ENCODE results near the gene ZNF559.

DNA sequence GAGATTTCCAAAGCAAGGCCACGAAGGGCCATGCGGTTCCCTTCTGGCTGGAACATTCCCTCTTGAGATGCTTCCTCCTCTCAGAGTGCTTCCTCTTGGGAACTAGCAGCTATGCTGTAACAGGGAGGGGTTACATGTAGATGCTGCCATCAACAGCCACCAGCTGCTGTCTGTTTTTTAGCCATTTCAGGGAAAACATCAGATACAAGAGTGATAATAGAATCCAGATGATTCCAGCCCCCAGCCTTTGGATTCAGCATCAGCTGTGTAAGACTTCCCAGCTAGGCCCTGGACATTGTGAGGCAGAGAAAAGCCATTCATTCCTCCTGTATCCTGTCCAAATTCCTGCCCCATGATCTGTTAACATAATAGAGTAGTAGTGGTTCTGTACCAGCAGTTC is 30.7 kb downstream of the ZNF559 start:
- TF ChIP-seq, protein P1, sequence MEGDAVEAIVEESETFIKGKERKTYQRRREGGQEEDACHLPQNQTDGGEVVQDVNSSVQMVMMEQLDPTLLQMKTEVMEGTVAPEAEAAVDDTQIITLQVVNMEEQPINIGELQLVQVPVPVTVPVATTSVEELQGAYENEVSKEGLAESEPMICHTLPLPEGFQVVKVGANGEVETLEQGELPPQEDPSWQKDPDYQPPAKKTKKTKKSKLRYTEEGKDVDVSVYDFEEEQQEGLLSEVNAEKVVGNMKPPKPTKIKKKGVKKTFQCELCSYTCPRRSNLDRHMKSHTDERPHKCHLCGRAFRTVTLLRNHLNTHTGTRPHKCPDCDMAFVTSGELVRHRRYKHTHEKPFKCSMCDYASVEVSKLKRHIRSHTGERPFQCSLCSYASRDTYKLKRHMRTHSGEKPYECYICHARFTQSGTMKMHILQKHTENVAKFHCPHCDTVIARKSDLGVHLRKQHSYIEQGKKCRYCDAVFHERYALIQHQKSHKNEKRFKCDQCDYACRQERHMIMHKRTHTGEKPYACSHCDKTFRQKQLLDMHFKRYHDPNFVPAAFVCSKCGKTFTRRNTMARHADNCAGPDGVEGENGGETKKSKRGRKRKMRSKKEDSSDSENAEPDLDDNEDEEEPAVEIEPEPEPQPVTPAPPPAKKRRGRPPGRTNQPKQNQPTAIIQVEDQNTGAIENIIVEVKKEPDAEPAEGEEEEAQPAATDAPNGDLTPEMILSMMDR (IDR thresholded peaks at IDR 0.05): no peak
- no peak for TF ChIP-seq POLR2A (IDR thresholded peaks at IDR 0.05)

All from heart left ventricle (tissue), 13 donors.